HG03342 (cell line): Measurements from ENCODE around the gene LYZL2.
"Not testable (repeated sequence)": the region's sequence is repeated elsewhere in the genome, so short reads cannot be mapped to it uniquely, and the experiment has no call there.

ENCODE experiments used
- ATAC-seq: cut with Tn5 transposase; IDR thresholded peaks from one replicate; pipeline ENCODE4 v1.9.1; 2021; ENCODE audit warnings: mild to moderate bottlenecking, moderate library complexity; ENCODE audit not compliant: unreplicated experiment

Gene LYZL2

GRCh38 chr10:30639946-30640786, 10.6 kb upstream of the LYZL2 start:
- no peak for ATAC-seq

- ATAC-seq, result no peak
These were observed 8.4 kb upstream of the LYZL2 start for GRCh38 chr10:30637881-30638467.

- no peak for ATAC-seq
These were observed 1.6 kb upstream of the LYZL2 start for GRCh38 chr10:30631188-30631587.

- no peak for ATAC-seq
These were observed 1.0 kb upstream of the LYZL2 start for GRCh38 chr10:30630571-30630970.

- not testable (repeated sequence) for ATAC-seq
These were observed 977 bp downstream of the LYZL2 start for GRCh38 chr10:30628576-30628975.

- ATAC-seq, result not testable (repeated sequence)
These were observed 2.7 kb downstream of the LYZL2 start for GRCh38 chr10:30626837-30627236.

GRCh38 chr10:30626196-30626595, 3.4 kb downstream of the LYZL2 start:
- ATAC-seq, result not testable (repeated sequence)

GRCh38 chr10:30625080-30625479, 4.5 kb downstream of the LYZL2 start:
- ATAC-seq, result no peak

- ATAC-seq, result no peak
These were observed 9.6 kb downstream of the LYZL2 start for GRCh38 chr10:30619966-30620365.

GRCh38 chr10:30617070-30617469, 12.5 kb downstream of the LYZL2 start:
- no peak for ATAC-seq

- not testable (repeated sequence) for ATAC-seq
These were observed 18.5 kb downstream of the LYZL2 start for GRCh38 chr10:30611041-30611440.

- ATAC-seq, result no peak
These were observed 21.7 kb downstream of the LYZL2 start for GRCh38 chr10:30607814-30608213.

GRCh38 chr10:30606313-30606712, 23.2 kb downstream of the LYZL2 start:
- ATAC-seq, result no peak

- not testable (repeated sequence) for ATAC-seq
These were observed 24.0 kb downstream of the LYZL2 start for GRCh38 chr10:30605341-30606121.

- no peak for ATAC-seq
These were observed 26.0 kb downstream of the LYZL2 start for GRCh38 chr10:30603589-30603988.

GRCh38 chr10:30602747-30603146, 26.8 kb downstream of the LYZL2 start:
- no peak for ATAC-seq

- ATAC-seq, result peak; percentile 67
These were observed 29.5 kb downstream of the LYZL2 start for GRCh38 chr10:30600005-30600404.

- no peak for ATAC-seq
These were observed 31.3 kb downstream of the LYZL2 start for GRCh38 chr10:30598105-30598776.

- ATAC-seq, result not testable (repeated sequence)
These were observed 32.1 kb downstream of the LYZL2 start for GRCh38 chr10:30597433-30597824.

- ATAC-seq, result not testable (repeated sequence)
These were observed 32.8 kb downstream of the LYZL2 start for GRCh38 chr10:30596493-30597432.
